HG02610 (cell line): ENCODE measurements around the gene PSIP1.
"Not testable (repeated sequence)": the region's sequence is repeated elsewhere in the genome, so short reads cannot be mapped to it uniquely, and the experiment has no call there.

Source experiments
- ATAC-seq: cut with Tn5 transposase; IDR thresholded peaks from one replicate; pipeline ENCODE4 v1.9.1; 2021; ENCODE audit warnings: mild to moderate bottlenecking, moderate library complexity; ENCODE audit not compliant: unreplicated experiment

PSIP1 gene

GRCh38 chr9:15510789-15511575 lies at the start of gene PSIP1:
Gene PSIP1, minus strand, starts transcription at chr9:15510970. Its CDS starts 782 bp downstream, at chr9:15510188.
- ATAC-seq, result peak; percentile 78

- peak; percentile 13 for ATAC-seq
Observed at GRCh38 chr9:15553528-15553898, 42.7 kb upstream of the PSIP1 start.

- ATAC-seq, result peak; percentile 87
Observed at GRCh38 chr9:15552636-15553527, 42.1 kb upstream of the PSIP1 start, which contains the start of gene CCDC171. Gene CCDC171, plus strand, starts transcription at chr9:15553043. Its CDS starts 11,046 bp downstream, at chr9:15564089.

GRCh38 chr9:15549611-15550010 lies 38.8 kb upstream of the PSIP1 start:
- no peak for ATAC-seq

GRCh38 chr9:15543047-15543813 lies 32.5 kb upstream of the PSIP1 start:
- no peak for ATAC-seq

- no peak for ATAC-seq
Observed at GRCh38 chr9:15542624-15543023, 31.9 kb upstream of the PSIP1 start.

GRCh38 chr9:15541872-15542271 lies 31.1 kb upstream of the PSIP1 start:
- ATAC-seq, result no peak

- ATAC-seq, result peak; percentile 47
Observed at GRCh38 chr9:15531380-15531779, 20.6 kb upstream of the PSIP1 start.

- ATAC-seq, result peak; percentile 89
Observed at GRCh38 chr9:15529566-15530324, 19.0 kb upstream of the PSIP1 start.

GRCh38 chr9:15527035-15527434 lies 16.3 kb upstream of the PSIP1 start:
- ATAC-seq, result not testable (repeated sequence)

- ATAC-seq, result no peak
Observed at GRCh38 chr9:15525958-15526357, 15.2 kb upstream of the PSIP1 start.

- ATAC-seq, result no peak
Observed at GRCh38 chr9:15524845-15525455, 14.2 kb upstream of the PSIP1 start.

GRCh38 chr9:15522130-15522755 lies 11.5 kb upstream of the PSIP1 start:
- no peak for ATAC-seq

GRCh38 chr9:15521254-15521653 lies 10.5 kb upstream of the PSIP1 start:
- ATAC-seq, result no peak

GRCh38 chr9:15519831-15520230 lies 9.1 kb upstream of the PSIP1 start:
- no peak for ATAC-seq

- ATAC-seq, result no peak
Observed at GRCh38 chr9:15513335-15513734, 2.6 kb upstream of the PSIP1 start.

GRCh38 chr9:15512889-15513288 lies 2.1 kb upstream of the PSIP1 start:
- no peak for ATAC-seq

- ATAC-seq, result no peak
Observed at GRCh38 chr9:15512204-15512603, 1.4 kb upstream of the PSIP1 start.
